ENCODE data around the gene C1orf159.

DNA sequence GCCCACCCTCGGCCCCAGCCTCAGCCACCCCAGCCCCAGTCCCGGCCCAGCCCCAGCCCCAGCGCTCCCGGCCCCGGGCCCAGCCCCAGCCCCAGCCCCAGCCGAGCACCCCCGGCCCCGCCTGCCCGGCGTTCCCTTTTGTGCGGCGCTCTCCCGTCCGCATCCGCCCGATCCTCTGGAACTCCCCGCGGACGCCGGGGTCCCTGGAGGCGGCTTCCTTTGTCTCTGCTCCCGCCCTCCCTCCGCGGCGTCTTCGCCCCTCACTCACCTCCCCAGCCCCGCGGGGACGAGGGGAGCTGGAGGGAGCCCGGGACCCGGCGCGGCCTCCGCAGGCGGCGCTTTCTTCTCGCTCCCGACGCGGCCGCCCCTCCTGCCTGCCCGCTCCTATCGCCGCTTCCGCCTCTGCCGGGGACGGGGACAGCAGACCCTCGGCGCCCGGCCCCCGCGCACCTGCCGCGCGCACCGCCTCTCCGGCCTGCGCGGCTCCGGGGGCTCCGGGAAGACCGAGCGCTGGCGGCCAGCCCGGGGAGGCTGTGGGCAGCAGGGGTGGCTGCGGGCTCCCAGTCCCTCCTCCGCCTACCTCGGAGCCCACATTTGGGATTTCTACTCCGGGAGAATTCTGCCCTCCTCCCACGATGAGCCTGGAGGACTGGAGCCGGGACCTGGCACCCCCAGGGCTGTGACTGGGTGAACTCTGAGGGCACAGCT lies 82.0 kb downstream of the C1orf159 start:
- TF ChIP-seq CTCF (IDR thresholded peaks at IDR 0.05 in 4 of 5, conservative IDR thresholded peaks at IDR 0.05 in 1 of 5) (no peak), POLR2A (IDR thresholded peaks at IDR 0.05) (no peak)

All from gastrocnemius medialis (tissue), 4 donors.